Right kidney (tissue), 9 donors: ENCODE data around the gene GPR27.
A peak's percentile ranks its signal among the peaks of the same experiment; 100 is the strongest.

Source experiments
- DNase-seq: peaks from one replicate; pipeline ENCODE4 v3.0.0-alpha.2; 2016
- long read RNA-seq, 8 donors: transcript quantifications; one replicate each; lab custom pipeline, GENCODE V29; 2026

GPR27 gene, protein sequence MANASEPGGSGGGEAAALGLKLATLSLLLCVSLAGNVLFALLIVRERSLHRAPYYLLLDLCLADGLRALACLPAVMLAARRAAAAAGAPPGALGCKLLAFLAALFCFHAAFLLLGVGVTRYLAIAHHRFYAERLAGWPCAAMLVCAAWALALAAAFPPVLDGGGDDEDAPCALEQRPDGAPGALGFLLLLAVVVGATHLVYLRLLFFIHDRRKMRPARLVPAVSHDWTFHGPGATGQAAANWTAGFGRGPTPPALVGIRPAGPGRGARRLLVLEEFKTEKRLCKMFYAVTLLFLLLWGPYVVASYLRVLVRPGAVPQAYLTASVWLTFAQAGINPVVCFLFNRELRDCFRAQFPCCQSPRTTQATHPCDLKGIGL
- long read RNA-seq, donor 1, transcript GPR27-201 (1 exons, 2,447 nt) = major isoform, 12 of 12 reads
- long read RNA-seq, donor 1, partial matches to known transcripts = 0 of 12 reads
- long read RNA-seq, donor 1, other reads (novel, unspliced or antisense) = 0 of 12 reads
- long read RNA-seq, donor 2, partial matches to known transcripts = 0 of 3 reads
- long read RNA-seq, donor 2, other reads (novel, unspliced or antisense) = 0 of 3 reads
- long read RNA-seq, donor 3, transcript GPR27-201 (1 exons, 2,447 nt) = major isoform, 12 of 12 reads
- long read RNA-seq, donor 3, partial matches to known transcripts = 0 of 12 reads
- long read RNA-seq, donor 3, other reads (novel, unspliced or antisense) = 0 of 12 reads
- long read RNA-seq, donor 4, transcript GPR27-201 (1 exons, 2,447 nt) = major isoform, 13 of 13 reads
- long read RNA-seq, donor 4, partial matches to known transcripts = 0 of 13 reads
- long read RNA-seq, donor 4, other reads (novel, unspliced or antisense) = 0 of 13 reads
- long read RNA-seq, donor 5, transcript GPR27-201 (1 exons, 2,447 nt) = major isoform, 12 of 12 reads
- long read RNA-seq, donor 5, partial matches to known transcripts = 0 of 12 reads
- long read RNA-seq, donor 5, other reads (novel, unspliced or antisense) = 0 of 12 reads
- long read RNA-seq, donor 6, transcript GPR27-201 (1 exons, 2,447 nt) = major isoform, 11 of 11 reads
- long read RNA-seq, donor 6, partial matches to known transcripts = 0 of 11 reads
- long read RNA-seq, donor 6, other reads (novel, unspliced or antisense) = 0 of 11 reads
- long read RNA-seq, donor 7, transcript GPR27-201 (1 exons, 2,447 nt) = major isoform, 22 of 22 reads
- long read RNA-seq, donor 7, partial matches to known transcripts = 0 of 22 reads
- long read RNA-seq, donor 7, other reads (novel, unspliced or antisense) = 0 of 22 reads
- long read RNA-seq, donor 8, transcript GPR27-201 (1 exons, 2,447 nt) = major isoform, 12 of 12 reads
- long read RNA-seq, donor 8, partial matches to known transcripts = 0 of 12 reads
- long read RNA-seq, donor 8, other reads (novel, unspliced or antisense) = 0 of 12 reads

DNA sequence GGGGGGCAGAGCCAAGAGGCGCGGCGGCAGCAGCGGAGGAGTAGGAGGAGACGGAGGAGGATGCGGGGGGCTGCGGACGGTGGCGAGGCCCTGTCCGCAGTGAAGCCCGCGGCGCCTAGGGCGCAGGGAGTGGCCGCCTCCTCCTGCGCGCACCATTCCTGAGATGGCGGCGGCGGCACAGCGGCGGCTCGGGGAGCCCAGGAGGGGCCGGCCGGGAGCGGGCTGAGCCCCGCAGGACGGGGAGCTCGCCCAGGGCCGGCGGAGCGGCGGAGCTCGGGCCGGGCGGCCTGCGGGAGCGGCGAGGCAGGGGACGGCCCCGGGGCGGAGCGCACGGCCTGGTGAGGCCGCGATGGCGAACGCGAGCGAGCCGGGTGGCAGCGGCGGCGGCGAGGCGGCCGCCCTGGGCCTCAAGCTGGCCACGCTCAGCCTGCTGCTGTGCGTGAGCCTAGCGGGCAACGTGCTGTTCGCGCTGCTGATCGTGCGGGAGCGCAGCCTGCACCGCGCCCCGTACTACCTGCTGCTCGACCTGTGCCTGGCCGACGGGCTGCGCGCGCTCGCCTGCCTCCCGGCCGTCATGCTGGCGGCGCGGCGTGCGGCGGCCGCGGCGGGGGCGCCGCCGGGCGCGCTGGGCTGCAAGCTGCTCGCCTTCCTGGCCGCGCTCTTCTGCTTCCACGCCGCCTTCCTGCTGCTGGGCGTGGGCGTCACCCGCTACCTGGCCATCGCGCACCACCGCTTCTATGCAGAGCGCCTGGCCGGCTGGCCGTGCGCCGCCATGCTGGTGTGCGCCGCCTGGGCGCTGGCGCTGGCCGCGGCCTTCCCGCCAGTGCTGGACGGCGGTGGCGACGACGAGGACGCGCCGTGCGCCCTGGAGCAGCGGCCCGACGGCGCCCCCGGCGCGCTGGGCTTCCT lies at the start of gene GPR27:
GPR27 (plus strand) TSS at position 155 of the 909 bp plus-strand sequence; CDS start at position 350, 195 bp downstream.
- peak; percentile 94 for DNase-seq

DNA sequence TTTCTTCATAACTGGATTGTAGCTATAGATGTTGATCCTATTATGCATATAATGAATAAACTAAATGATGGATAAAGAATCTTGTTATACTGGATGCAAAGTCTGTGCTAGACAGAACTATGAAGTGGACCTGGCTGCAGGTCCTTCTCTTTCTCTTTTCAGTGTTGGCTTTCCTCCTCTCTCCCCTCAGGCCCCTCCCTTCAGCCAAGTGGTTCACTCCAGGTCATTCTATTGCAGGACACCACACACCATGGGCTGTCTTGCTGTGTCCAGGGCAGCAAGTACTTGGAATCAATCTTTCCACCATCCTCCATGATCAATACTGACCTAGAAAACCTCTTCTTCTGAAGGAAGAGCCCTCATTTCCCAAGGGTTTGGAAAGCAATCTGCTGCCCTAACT lies 48.7 kb upstream of the GPR27 start:
- no peak for DNase-seq

DNA sequence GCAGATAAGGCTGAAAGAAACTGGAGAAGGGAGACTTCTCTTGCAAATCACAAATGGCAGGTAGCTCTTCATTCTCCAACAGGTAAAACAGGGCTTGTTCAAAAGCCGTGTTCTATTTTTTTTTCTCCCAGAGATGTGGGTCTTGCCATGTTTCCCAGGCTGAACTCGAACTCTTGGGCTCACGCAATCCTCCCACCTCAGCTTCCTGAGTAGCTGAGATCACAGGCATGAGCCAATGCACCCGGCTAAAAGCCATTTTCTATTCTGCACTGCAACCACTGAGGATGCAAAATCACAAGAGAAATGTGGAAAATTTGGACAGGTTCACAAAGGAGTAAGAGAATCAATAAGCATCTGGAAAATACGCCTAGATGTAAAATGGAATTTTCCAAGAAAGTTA lies 48.0 kb upstream of the GPR27 start:
- DNase-seq = no peak

DNA sequence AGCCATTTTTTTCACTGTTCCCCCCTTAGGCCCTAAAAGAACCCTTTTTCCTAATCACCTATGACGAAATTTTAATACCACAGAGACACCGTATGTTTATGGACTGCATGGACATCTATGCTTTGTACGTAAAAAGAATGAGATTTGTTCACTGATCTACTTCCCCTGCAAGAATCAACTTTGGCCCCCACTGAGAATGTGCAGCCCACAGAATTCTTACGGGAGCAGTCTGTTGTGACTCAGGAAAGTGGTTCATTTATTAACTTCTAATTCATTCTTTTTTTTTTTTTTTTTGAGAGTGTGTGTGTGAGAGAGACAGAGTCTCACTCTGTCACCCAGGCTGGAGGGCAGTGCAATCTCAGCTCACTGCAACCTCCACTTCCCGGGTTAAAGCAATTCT lies 46.1 kb upstream of the GPR27 start:
- no peak for DNase-seq

DNA sequence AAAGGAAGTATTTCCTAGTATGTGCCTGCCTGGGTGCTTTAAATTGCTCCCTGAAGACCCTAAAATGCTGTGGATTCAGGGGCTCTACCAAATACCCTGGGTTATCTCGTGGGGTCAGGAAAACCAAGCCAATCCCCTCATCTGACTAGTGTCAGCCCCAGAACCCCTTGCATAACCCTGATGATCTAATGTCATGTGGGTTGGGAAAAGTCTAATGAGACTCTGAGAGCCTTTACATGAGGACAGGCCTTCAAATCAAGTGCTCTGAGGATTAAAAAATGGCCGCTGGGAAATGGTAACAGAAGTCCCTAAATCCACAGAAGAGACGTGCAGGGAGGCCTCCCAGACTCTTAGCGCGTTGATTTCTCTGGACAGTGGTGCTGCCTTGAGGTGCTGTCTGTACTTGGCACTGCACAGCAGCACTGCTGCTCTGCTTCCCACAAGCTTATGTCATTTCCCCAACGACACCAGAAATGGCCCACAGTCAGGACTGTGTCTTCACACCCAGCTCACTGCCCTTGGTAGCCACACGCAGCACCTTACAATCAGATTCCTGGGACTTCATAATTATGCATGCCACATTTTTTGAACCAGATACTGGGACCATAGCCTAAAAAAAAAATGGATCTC lies 45.1 kb upstream of the GPR27 start:
- DNase-seq = no peak

DNA sequence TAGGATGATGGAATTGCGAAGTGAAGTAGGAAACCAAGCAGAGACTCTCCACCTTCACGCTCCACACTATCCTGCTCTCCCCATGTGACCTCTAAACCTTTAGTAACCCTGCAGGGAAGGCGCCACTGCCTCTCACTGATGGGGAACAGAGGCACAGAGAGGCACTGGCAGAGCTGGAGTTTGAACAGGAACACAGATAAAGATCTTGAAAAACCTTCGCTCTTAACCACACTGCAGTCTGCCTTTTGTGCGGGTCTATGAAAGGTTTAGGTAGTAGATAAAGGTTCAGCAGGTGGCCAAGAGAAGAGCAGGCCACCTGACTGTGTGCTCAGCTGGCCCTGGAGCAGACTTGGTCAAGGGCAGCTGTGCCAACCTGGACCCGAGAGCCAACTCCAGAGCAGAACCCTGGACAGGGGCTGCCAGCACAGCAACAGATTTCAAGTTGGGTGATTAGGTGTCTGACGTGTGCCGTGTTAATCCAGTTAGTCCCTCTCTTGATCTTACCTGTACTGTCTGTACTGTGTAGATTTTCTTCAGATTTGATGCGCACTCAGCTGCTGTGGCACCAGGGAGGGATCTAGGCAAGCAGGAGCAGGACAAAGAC lies 43.6 kb upstream of the GPR27 start:
- no peak for DNase-seq

DNA sequence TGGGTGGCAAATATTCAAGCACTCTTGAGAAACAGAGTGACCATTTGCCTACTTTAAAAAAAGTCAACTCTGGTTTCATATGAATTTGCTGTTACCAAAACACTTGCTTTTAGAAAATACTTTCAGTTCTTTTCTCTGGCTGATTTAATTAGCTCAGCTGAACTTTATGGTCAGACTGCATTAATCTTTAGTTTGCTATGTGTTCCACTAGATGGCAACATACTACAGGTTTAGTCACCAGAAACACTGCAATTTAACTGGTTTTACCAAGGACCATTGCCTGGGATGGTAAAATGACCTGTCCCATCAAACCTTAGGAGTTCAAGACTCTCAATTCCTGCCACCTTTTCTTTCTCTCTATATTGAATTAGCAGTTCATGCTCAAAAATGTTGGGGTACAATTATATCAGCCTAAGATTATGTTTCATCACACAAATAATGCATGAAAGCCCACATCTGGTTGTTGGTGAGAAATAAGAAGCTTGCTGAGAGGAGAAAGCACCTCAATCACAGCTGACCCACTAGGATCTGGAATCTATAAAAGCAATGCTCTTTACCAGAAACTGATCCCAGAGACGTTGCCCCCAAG lies 42.7 kb upstream of the GPR27 start:
- no peak for DNase-seq

DNA sequence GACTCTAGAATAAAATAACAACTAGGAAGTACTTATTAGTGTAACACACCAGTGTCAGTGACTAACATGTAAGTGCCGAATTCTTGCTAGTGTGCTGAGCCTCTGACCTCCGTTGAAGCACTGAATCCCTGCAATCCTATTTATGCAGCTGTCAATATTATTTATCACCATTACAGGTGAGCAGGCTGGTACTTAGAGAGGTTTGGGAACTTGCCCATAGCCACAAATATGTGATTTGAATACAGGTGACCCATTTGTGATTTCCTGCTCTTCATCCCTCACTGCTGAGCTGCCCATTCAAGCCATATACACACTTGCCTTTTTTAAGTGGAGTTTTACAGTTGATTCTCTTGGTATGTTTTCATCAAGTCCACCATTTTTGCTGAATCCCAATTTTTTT lies 40.6 kb upstream of the GPR27 start:
- no peak for DNase-seq

DNA sequence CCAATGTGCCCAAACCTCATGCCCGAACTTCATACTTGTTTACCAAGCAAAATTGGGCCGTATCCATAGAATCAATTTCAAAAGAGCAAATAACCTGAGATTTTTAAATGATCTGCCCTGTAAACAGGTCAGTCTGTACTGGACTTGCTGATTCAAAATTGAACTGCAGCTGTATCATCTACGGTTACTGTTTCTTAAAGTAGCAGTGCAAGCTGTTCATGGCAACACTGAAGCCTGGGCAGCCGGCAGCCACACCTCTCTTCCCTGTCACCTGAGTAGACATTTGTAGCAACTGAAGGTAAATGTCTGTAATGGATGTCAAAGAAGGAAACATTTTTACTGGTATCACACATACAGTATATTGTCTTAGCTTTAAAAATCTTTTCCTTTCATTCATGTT lies 39.1 kb upstream of the GPR27 start:
- DNase-seq = no peak

DNA sequence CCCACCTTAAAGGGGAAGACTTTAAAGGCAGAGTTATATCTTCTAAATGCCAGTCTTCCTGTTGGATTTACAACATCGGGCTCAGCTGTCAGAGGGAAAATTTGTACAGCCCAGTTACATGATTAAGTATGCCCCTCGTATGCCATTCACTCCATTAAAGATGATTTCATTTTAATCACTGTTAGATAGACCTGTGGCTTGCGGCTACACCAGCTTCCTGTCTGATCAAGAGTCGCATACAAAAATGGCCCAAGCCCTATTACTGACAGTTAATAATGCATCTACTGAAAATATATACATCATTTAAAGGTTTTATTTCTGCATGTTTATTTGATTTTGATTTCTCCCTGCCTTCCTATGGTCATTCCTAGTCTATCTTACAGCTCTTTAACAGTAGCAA lies 35.6 kb upstream of the GPR27 start:
- no peak for DNase-seq

DNA sequence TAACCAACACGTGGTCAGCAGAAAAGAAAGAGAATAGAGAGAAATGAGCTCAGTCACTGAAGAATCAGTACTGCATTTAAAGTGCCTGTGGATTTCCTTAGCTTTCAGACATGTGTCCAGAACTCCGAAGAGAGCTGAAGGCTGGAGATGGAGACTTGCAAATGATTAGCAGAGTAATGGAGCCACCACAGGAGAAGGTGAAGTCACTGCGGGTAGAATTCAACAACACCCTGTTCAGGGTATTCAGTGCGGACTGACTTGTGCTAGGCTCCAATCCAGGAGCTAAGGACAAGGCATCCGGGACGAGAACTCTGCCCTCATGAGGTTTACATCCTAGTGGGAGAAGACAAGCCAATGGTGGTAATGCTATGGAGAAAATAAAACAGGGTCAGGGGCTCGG lies 32.7 kb upstream of the GPR27 start:
- no peak for DNase-seq

DNA sequence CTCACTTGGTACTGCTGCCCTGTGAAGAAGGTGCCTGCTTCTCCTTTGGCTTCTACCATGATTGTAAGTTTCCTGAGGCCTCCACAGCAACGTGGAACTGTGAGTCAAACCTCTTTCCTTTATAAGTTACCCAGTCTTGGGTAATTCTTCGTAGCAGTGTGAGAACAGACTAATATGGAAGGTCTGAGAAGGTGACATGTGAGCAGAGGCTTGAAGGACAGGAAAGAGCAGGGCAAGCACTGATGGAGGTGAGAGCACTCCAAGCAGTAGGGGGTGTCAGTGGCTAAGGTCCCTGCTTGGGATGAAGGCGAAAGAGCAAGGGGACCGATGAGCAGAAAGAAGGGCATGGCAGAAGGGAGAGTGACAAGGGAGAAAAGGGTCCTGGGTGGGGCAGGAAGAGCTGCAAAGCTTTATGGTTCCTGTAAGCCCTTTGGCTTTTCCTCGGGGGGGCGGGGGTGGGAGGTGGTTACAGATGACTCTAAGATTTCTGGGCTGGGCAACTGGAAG lies 32.0 kb upstream of the GPR27 start:
- DNase-seq = no peak

DNA sequence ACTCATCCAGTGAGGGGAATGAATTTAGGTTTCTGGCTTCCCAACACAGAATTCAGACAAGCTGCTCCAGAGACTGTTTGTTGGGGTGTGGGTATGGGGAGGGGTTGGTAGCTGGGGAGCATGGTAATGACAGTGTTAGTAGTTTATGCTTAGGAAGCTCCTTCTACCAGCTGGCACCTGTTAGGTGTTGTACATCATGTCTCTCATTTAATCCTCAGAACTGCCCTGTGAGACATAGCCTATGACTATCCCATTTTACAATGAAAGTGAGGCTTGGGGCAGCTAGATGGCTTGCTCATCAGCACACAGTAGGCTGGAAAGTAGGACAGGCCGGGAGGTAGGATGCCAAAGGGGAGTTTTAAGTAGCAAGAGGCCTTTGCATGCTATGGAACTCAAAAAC lies 31.0 kb upstream of the GPR27 start:
- no peak for DNase-seq

DNA sequence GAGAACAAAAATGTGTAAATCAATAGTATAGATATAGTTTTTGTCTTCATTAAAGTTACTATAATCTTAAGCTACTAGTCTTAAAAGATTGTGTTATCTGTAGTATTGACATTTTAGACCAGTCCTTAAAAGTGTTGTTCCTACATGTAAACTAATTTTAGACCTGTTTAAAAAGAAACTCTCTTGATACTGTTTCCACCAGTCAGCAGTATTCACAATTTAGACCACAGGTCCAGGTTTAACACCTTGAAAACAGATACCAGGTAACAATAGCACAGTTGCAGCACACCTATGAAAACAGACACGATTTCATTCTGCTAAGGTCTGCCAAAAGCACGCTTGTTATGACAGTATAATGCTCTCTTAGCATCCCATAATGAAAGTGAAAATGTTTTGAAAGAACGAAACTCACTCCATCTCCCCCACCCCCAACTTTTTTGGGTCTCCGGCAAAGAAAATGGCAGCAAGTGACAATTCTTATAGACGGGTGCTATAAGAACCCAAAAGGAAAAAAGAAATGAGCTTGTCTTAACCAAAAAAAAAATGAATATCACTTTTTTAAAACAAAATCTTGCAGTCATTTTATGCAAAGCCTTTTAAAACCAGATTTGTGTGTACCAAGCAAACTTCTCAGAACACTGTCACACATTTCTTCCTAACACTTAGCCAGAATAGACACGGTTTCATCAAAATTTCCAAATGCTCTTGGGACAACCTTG lies 30.0 kb upstream of the GPR27 start:
- no peak for DNase-seq

DNA sequence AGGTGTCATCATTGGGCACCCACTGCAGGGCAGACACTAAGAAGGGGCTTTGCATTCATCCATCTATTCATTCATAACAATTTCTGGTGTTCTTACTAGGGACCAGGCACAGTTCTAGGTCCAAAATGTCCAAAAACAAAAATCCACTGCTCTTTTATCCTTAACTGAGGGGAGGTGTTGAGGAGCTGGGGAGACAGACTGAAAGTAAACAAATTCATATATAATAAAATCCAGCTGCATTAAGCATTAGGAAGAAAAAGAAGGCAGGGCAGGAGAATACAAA lies 29.5 kb upstream of the GPR27 start:
- DNase-seq = no peak

DNA sequence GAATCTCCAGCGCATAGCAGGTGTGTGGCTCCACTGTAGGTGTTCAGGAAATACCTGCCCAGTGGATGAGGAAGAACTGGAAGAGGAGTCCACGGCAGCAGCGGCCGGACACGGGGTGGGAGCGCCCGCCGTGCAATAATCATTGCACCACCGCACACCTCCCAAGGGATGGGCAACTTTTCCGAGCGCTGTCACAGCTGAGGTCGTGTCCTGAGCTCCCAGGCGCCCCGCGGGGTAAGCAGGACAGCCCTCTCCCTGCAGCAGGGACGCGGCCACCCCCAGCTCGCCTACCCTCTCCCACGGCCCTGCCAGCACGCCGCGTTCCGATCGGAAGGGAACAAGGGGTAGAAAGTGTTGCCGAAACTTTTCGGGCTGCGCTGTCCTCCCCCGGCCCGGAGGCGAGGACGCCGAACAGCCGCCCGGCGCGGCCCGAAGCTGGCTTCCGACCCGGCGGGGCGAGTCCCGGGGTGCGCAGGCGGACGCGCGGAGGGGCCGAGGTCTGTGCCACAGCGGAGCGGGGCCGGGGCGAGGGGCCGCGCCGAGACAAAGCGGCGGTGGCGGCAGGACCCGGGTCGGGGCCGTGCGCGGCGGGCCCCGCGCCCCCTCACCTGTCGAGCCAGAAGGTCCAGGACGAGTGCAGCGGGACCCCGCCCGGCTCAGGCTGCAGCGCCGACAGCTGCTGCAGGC lies 28.9 kb upstream of the GPR27 start:
- DNase-seq = peak; percentile 80

DNA sequence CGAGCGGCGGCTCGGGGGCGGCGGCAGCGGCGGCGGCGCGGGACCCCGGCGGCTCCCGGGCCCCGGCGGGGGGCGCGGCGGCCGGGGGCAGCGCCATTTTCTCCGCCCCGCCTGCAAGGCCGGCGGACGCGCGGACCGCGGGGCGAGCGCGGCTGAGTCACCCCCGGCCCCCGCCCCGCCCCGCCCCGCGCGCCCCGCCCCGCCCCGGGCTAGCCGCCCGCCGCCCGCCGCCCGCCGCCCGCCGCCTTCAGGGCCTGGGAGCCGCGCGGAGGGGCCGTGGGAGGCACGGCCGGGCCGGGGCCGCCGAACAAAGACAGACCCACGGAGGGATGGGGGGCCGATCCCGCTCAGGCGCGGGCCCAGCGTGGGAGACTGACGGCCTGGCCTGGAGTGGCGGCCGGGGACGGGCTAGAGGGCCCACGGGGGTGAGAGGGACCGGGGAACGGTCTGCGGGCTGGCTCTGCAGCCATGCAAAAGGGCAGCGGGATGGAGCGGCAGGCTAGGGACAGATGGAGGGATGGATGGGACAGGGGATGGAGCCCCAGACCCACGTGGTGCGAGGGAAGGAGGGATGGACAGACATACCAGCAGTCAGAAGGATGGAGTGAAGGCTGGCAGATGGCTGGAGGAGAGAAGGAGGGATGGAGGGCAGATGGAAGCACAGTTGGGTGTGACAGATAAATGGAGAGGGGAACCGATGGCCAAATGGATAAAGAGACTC lies 28.2 kb upstream of the GPR27 start, which contains the start of gene EIF4E3:
EIF4E3 (minus strand) TSS at position 132 of the 721 bp plus-strand sequence; CDS start at position 97, 35 bp downstream.
- peak; percentile 75 for DNase-seq

DNA sequence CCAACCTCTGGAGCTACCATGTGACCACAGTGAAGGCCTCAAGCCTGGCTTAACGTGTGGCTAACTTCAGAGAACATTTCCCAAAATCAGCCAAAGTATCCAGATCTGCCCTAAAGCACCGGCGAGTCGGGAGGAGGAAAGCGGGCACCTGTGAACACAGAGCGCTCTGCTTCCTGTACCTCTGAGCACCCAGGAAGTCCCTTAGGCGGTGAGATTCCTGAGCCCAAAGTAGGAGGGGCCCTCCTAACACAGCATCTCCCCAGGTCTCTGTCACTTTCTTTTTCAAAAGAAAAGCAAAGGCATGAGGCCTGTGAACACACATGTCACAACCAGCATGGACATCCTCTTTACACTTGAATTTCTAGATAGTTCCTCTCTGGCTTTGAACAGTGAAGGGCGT lies 27.5 kb upstream of the GPR27 start:
- DNase-seq = no peak
